ENCODE results near the gene GAREM2.

The GAREM2 gene

DNA sequence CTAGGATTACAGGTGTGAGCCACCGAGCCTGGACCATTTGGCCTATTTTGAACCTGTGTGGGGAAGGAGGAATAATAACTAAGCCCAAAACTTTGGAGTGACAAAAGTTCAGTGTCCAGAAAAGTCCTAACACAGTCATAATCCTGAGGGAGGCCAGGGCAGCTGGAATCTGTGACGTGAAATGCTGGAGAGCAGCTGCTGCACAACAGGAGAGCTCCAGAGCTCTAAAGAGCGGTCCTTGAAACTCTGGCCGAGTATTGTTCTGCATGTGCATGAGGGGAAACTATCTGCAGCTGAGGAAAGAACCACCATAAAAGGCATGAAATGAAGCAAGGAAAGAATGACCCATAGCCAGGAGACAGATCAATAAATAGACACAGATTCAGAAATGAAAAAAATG lies 43.7 kb downstream of the GAREM2 start:
- Histone ChIP-seq H3K27ac (no peak overlapping the region), H3K4me3 (IDR thresholded peaks at IDR 0.05; ENCODE audit: insufficient read depth, low read depth, low read length) (no peak overlapping the region), H3K4me1 (ENCODE audit: low read depth, poor library complexity, severe bottlenecking) (no peaks in the 10 kb centered on the region), H2AFZ (ENCODE audit: low read depth) (no peak overlapping the region), H3K9ac (no peak overlapping the region), H4K20me1 (ENCODE audit: insufficient read depth) (no peaks in the 10 kb centered on the region), H3K36me3 (ENCODE audit: insufficient read depth) (peaks cover 7% of the 10 kb centered on the region; the same call in 1 of the 2 replicates), H3K79me2 (ENCODE audit: insufficient read depth, low read depth) (no peaks in the 10 kb centered on the region), H3K4me2 (no peak overlapping the region), H3K27me3 (ENCODE audit: insufficient read depth, low read depth) (no peaks in the 10 kb centered on the region)
- TF ChIP-seq CTCF (conservative IDR thresholded peaks at IDR 0.05; ENCODE audit: low read depth, low read length): no peak

DNA sequence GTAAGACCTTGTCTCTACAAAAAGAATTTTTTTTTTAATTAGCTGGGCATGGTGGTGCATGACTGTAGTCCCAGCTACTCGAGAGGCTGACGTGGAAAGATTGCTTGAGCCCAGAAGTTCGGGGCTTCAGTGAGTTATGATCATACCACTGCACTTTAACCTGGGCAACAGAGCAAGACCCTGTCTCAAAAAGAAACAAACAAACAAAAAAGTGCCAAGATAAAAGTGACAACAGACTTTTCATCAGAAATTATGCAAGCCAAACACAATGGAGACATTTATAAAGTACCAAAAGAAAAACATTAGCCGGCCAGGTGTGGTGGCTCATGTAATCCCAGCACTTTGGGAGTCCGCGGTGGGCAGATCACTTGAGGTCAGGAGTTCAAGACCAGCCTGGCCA lies 44.8 kb downstream of the GAREM2 start:
- Histone ChIP-seq H3K79me2 (ENCODE audit: insufficient read depth, low read depth) (no peaks in the 10 kb centered on the region), H3K36me3 (ENCODE audit: insufficient read depth) (peaks cover 7% of the 10 kb centered on the region; the same call in 1 of the 2 replicates), H3K27ac (no peak overlapping the region), H4K20me1 (ENCODE audit: insufficient read depth) (no peaks in the 10 kb centered on the region), H3K4me1 (ENCODE audit: low read depth, poor library complexity, severe bottlenecking) (no peaks in the 10 kb centered on the region), H2AFZ (ENCODE audit: low read depth) (no peak overlapping the region), H3K4me3 (IDR thresholded peaks at IDR 0.05; ENCODE audit: insufficient read depth, low read depth, low read length) (no peak overlapping the region), H3K27me3 (ENCODE audit: insufficient read depth, low read depth) (no peaks in the 10 kb centered on the region), H3K4me2 (no peak overlapping the region), H3K9ac (no peak overlapping the region)
- no peak for TF ChIP-seq CTCF (conservative IDR thresholded peaks at IDR 0.05; ENCODE audit: low read depth, low read length)

- Histone ChIP-seq H3K36me3 (ENCODE audit: insufficient read depth) (no peaks in the 10 kb centered on the region), H2AFZ (ENCODE audit: low read depth) (no peak overlapping the region), H3K4me1 (ENCODE audit: low read depth, poor library complexity, severe bottlenecking) (no peaks in the 10 kb centered on the region)
Observed at GRCh38 chr2:26223018-26223417, 50.1 kb downstream of the GAREM2 start.

DNA sequence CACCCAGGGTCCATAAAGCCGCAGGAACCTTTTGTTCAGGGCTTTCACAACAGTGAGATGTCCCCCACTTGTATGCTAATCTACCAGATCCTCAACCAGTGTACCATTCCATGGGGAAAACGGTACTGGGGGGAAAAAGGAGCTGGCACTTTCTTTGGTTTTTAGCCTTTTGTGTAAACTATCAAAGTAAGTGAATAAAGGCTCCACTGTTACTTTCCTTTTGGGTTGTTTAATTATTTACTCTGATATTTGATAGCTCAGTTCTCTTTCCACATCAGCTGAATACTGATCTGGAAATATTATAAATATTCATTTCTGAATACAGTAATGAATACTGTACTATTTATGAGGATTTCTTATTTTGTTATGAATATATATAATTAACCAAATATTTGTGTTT lies 51.2 kb downstream of the GAREM2 start:
- no peaks in the 10 kb centered on the region for H3K27me3 ChIP-seq (ENCODE audit: insufficient read depth, low read depth)
- no peak overlapping the region for H3K4me2 ChIP-seq
- H3K79me2 ChIP-seq (ENCODE audit: insufficient read depth, low read depth): no peaks in the 10 kb centered on the region
- no peak for TF ChIP-seq CTCF (conservative IDR thresholded peaks at IDR 0.05; ENCODE audit: low read depth, low read length)
- H4K20me1 ChIP-seq (ENCODE audit: insufficient read depth): no peaks in the 10 kb centered on the region
- no peak overlapping the region for H3K9ac ChIP-seq
- no peaks in the 10 kb centered on the region for H3K4me1 ChIP-seq (ENCODE audit: low read depth, poor library complexity, severe bottlenecking)
- no peak overlapping the region for H2AFZ ChIP-seq (ENCODE audit: low read depth)
- no peaks in the 10 kb centered on the region for H3K36me3 ChIP-seq (ENCODE audit: insufficient read depth)
- no peak overlapping the region for H3K27ac ChIP-seq
- H3K4me3 ChIP-seq (IDR thresholded peaks at IDR 0.05; ENCODE audit: insufficient read depth, low read depth, low read length): no peak overlapping the region

More at GRCh38 chr2:26223018-26223417, 50.1 kb downstream of the GAREM2 start:
- Histone ChIP-seq H3K27me3 (ENCODE audit: insufficient read depth, low read depth) (no peaks in the 10 kb centered on the region), H3K4me3 (IDR thresholded peaks at IDR 0.05; ENCODE audit: insufficient read depth, low read depth, low read length) (no peak overlapping the region), H4K20me1 (ENCODE audit: insufficient read depth) (no peaks in the 10 kb centered on the region), H3K4me2 (no peak overlapping the region), H3K27ac (no peak overlapping the region), H3K9ac (no peak overlapping the region), H3K79me2 (ENCODE audit: insufficient read depth, low read depth) (no peaks in the 10 kb centered on the region)
- no peak for TF ChIP-seq CTCF (conservative IDR thresholded peaks at IDR 0.05; ENCODE audit: low read depth, low read length)

Data from KMS-11 (cell line).